HG02798 (cell line): Measurements from ENCODE around the gene RIPOR3.
"Not testable (repeated sequence)": the region's sequence is repeated elsewhere in the genome, so short reads cannot be mapped to it uniquely, and the experiment has no call there.

ENCODE experiments used
- ATAC-seq: cut with Tn5 transposase; IDR thresholded peaks from one replicate; pipeline ENCODE4 v1.9.1; 2021; ENCODE audit warnings: mild to moderate bottlenecking; ENCODE audit not compliant: unreplicated experiment, poor library complexity

Gene RIPOR3

DNA sequence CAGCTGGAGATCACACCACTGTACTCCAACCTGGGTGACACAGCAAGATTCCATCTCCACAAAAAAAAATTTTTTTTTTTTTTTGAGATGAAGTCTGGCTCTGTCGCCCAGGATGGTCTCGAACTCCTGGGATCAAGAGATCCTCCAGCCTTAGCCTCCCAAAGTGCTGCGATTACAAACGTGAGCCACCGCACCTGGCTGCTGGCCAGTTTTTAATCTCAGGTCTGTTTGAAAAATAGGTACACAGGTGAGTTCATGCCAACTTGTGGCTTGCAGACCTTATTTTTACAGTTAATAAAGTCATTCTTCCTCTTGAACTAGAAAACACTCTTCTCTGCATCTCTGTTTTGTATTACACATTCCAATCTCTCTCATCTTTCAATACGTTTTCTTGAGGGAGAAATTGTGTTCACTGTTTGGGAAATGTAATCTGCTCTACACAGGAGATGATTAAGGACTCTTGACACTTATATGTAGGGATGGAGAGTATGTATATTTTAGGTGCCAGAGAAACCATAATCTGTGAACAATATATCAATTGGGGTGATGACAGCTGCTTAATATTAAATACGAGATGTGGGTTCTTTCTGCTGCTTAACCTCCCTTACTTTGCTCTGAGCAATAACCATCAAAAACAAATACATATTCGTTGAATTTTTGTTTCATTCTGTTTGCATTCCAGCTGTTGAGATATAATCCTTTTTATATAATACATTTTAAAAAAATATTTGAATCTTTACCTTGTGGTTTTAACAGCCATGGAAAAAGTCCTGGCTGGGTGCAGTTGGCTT lies 17.7 kb upstream of the RIPOR3 start:
- ATAC-seq = no peak

DNA sequence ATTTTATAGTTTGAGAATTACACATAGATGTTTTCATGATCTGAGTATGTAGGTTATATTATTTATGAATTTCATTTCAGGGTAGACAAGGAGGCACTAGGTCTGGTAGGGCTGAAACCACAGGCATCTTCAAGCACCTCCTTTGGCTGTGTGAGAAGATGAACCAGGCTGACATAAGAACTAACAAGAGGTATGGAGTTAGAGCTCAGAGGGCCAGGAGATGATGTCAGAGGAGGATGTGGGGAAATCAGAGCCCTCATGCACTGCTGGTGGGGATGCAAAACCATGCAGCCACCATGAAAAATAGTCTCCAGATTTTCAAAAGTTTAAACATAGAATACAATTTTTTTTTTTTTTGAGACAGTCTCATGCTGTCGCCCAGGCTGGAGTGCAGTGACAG lies 13.6 kb upstream of the RIPOR3 start:
- no peak for ATAC-seq

DNA sequence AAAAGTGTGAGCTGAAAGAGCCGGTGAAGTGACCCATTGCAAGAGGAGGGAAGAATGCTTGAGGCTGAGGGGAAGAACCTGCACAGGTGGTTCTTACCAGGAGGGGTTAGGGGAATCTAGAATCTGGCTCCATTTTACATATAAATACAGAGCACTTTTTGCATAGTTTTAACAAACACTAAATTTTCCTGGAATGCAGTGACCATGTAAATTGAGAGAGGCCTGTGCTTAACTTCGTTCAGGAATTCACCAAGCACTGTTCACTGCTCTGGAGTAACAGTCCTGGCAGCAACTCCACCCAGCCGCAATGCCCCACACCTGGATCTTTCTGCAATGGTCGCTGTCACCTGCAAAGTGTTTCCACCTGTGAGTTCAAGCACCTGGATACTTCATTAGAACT lies 13.2 kb upstream of the RIPOR3 start:
- ATAC-seq = no peak

DNA sequence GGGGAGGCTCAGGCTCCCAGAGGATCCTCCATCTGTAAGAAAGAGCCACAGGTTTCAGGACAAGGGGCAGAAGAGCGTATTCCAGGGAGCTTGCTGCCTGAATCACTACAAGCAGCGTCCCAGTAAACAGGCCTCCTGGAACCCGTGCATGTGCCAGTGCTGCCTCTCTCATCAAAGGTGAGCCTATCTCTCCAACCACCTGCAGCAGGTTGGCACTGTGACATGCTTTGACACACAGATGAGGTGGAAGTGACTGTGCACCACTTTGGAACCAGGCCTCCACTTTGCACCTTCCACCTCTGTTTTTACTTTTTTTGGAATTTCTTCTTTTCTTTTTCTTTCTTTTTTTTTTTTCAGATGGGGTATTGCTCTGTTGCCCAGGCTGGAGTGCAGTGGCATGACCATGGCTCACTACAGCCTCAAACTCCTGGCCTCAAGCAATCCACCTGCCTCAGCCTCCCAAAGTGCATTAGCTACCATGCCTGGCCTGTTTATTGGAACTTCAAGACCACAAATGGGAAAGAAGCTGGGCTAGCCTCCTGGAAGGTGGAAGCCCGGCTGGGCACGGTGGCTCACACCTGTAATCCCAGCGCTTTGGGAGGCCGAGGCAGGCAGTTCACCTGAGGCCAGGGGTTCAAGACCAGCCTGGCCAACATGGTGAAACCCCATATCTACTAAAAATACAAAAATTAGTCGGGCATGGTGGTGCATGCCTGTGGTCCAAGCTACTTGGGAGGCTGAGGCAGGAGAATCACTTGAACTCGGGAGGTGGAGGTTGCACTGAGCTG lies 12.5 kb upstream of the RIPOR3 start:
- not testable (repeated sequence) for ATAC-seq

DNA sequence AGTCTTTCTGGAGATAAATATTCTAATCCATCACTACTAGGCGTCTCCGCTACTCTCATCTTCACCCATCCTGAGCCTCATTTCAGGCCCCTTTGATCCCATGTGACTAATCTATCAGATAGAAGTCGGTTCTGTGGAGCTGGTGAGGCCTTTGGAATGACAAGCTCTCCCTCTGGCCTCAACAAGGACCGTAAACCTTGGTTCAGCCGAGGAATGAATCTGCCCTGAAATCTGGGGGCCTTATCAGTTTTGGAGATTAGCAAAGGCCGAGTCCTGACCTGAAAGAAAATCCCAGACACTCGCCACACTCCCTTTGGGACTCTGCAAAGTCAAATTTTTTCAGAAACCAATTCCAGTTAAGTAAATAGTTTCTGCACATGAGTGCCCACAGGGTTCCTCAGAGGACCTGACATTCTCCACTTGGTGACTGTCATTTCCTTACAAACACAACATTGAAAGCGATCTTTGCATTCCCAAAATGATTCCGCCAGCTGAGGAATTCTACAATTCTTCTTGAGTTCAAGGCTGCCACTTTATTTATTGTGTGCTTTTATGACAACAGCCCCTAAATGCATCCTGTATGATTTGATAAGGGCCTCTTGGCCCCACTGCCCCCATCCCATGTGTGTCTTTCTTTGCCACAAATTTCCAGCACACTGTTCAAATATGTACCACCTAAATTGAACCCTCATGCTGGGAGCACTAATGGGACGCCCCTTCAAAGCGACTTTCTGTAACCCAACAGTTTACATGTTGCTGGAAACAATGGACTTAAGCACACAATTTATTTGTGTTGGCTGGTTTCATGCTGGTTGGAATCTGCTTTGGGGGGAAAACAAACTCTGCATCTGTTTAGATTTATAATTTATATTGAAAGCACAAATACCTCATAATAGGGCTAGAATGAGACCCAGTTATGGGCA lies 10.0 kb upstream of the RIPOR3 start:
- no peak for ATAC-seq

DNA sequence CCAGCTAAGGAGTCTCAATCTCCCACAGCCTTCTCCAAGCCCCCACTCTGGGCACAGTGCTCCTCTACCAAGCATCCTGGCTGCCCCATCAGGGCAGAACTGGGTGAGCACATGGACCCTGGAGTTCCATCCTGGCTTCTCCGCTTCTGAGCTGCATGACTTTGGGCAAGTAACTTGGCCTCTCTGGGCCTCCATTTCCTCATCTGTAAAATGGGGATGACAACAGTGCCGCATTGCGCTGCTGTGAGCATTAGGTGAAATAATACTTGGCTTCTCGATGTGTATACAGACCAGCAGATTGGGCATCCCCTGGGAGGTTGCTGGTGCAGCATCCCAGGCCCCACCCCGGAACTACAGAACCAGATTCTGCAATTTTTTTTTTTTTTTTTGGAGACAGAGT lies 8.3 kb upstream of the RIPOR3 start:
- ATAC-seq = no peak

DNA sequence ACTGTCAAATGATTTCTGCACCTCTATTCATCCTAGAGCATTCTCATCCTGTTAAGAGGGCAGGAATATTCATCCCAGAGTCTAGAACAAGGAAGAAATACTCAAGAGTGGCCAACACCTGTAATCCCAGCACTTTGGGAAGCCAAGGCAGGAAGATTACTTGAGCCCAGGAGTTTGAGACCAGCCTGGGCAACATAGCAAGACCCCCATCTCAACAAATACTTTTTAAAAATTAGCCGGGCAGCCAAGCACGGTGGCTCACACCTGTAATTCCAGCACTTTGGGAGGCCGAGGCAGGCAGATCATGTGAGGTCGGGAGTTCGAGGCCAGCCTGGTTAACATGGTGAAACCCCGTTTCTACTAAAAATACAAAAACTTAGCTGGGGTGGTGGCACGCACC lies 6.9 kb upstream of the RIPOR3 start:
- ATAC-seq = not testable (repeated sequence)

DNA sequence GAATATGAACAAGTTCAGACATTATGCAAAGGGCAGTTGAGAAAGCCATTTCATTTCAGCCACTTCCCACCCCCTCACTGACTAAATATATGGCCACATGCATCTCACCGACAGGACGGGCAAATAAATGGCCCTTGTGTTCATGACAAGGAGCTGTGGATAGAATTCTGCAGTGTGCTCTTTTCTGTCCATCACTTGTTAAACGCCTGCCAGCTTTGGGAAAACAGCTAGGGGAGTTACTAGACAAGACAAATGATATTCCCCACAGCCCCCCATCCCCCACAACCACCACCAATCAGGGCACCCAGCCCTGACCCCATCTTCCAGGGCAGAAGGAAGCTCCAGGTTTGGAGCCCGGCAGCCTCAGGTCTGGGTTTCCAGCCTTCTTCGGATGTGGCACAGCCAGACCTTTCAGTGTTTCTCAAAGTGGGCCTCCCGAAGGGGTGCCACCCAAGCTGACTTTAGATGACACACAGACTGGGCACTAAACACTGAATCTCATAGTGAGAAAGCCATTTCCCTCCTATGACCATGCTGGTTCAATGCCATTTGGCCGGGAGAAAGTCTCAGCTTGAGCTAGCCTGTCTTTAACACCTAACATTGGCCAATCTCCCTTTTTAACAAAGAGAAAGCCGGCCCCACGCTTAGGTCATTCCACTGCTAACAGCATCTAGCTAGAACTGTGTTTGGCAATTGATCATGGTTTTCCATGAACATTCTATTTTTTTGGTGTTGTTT lies 4.0 kb upstream of the RIPOR3 start:
- ATAC-seq = no peak

DNA sequence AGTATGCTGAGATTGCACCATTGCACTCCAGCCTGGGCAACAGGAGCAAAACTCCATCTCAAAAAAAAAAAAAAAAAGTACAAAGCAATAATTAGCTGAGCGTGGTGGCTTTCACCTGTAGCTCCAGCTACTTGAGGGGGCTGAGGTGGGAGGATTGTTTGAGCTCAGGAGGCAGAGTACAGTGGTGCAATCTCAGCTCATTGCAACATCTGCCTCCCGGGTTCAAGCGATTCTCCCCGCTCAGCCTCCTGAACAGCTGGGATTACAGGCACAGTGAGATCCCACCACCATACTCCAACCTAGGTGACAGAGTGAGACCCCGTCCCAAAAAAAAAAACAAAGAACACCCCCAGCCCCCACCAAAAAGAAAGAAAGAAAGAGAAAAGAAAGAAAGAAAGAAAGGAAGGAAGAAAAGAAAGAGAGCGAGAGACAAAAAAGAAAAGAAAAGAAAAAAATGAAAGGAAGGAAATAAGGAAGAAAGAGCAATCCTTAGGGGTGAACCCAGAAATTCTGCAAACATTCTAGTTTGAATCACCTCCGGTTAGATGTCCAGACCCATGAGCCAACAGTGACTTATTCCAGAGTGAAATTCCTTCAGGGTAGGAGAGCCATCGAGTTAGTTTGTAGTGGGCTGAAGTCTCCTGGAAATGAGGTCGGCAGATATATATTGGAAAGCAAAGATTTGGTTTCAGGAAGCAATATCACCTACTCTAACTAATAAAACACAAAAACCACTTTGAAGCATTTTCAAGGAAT lies 3.2 kb upstream of the RIPOR3 start:
- ATAC-seq = no peak

DNA sequence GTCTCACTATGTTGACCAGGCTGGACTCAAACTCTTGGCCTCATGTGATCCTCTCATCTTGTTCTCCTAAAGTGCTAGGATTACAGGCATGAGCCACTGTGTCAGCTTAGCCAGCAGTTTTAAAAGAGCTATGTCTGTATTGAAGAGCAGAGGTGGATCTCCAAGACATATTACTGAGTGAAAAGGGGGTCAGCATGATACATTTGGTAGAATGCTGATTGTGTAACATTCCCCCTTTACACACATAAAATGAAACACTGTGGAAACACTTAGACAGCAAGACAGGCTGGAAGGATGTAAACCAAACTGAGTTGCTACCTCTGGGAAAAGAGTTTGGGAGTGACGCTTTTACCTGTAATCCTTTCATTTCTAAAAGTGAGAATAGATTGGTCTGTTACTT lies 1.7 kb upstream of the RIPOR3 start:
- no peak for ATAC-seq

DNA sequence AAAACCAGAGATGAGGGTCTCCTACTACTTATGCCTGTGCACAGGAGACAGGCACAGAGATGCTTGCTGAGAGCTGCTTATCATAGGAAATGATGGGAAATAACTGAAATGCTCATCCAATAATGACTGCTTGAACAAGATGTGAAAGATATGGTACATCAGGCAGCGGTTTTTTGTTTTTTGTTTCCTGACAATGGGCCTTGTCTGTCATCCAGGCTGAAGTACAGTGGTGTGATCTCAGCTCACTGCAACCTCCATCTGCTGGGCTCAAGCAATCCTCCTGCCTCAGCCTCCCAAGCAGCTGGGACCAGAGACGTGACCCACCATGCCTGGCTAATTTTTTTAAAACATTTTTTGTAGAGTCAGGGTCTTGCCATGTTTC lies 1.2 kb upstream of the RIPOR3 start:
- ATAC-seq = no peak

DNA sequence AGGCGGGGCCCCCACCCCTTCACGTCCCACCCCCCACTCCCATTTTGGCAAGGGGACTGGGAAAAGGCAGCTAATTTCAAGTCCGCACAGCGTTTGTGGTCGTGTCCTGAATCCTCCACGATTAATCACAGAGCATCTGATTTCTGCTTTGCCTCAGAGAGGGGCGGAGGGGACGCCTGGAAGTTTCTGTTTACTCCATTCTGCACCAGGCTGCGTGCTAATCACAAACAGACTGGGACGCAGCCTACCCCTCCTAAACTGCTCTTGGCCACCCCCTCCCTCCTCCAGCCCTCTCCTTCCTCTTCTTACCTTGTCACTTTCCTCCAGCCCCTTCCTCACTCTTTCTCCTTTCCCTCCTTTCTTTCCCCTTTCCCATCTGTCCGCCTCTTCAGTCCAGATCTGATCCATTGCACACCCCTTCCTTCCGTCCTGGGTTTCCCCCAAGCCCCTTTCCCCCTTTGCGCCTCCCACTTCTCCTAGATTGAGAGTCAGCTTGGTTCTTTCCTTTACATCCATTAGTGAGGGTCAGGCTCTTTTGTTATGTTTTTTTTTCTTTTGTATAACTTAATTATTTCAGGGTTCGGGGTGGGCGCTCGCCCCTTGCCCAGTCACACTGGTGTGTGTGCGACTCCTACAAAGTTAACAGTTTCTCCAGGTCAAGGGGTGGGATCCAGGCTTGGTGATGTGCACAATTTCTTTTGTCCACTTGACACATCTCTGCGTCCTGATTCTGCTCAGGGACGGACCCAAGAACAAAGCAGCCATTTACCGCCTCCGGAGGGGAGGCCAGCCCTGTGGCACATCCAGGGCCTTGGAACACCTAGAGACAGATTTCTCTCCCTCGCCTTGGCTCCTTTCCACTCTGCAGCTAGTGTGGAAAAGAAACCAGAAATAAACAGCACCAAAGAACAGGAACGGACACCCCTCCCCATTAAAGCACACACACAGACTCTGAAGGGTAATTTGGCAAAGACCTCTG lies 520 bp upstream of the RIPOR3 start:
- no peak for ATAC-seq

DNA sequence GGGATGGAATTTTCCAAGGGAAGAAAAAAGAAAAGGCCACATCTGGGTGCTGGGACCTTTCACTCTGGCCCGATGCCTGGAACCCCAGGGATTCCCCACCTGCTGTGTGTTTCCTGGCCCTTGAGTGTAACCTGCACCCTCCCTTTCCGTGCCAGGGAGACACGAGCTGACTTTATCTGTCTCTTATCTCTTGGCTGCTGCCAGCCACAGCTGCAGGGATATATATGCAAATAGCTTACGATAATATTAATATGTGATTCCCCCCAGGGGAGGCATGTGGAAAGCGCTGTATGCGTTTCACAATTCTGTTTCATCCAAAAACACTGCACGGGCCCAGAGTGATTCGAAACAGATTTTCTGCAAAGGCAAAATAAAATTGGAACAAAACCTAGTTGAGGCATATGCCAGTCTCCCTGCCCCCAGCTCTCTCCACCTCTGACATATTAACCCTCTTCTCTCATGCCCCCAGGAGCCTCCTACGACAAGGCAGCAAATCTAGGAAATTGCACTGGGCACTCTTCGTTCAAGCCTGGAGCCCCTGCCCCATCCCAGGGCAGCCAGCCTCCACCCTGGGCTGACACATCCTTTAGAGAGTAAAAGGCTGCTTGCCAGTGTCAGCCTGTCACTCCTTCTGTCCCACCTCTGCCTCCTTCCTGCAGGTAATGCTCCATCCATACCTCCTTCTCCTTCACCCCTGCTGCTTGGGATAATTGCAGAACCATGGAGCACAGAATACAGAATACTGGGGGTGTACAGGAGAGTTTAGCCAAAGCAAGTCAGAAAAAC lies 1.3 kb downstream of the RIPOR3 start:
- no peak for ATAC-seq

DNA sequence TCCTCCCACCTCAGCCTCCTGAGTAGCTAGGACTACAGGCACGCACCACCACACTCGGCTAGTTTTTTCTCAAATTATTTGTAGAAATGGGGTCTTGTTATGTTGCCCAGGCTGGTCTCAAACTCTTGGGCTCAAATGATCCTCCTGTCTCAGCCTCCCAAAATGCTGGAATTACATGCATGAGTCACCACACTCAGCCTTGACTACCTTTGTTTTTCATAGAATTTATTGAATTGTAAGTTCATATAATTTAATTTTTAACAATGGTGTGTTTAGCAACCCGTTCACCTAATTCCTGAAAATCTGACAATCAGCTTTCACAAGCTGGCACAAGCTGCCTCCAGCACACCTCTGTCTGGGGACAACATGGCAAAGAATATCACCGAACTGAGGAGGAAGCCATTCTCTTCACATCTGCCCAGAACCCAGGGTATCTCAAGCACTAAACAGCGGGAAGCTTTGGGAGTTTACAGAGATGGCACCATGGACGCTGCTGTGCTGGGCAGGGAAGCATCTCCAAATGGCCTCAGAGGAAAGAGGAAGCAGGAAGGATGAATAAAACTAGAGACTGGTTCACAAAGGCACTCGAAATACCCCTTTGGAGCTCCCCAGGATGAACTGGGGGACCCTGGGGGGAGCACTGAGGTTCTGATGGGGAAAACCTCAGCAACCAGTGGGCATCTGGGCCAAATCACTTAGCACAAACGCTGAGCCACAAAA lies 2.9 kb downstream of the RIPOR3 start:
- ATAC-seq = no peak

DNA sequence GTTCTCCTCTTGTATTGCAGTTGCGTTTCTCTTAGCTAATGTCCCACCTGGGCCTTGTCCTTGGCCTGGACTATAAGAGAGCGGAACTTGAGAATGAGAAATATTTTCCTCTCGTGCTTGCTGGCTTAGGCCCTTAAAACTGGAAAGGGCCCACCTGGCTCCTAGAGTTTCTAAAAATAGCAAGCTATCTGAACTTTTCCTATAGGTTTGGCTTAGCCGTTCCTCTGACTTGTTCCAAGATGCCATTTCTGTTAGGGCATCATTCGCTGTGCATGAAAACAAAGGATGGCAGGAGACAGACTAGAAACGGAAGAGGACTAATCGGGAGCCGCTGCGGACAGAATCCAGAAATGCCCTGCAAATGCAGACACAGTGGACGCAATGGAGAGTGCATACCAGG lies 4.5 kb downstream of the RIPOR3 start:
- no peak for ATAC-seq

DNA sequence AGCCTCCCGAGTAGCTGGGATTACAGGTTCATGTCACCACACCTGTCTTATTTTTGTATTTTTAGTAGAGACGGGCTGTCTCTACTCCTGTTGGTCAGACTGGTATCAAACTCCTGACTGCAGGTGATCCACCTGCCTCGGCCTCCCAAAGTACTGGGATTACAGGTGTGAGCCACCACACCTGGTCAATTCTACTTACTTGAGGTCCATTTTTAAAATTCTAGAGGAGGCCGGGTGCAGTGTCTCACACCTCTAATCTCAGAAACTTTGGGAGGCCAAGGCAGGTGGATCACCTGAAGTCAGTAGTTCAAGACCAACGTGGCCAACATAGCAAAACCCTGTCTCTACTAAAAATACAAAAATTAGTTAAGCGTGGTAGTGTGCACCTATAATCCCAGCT lies 7.8 kb downstream of the RIPOR3 start:
- no peak for ATAC-seq

DNA sequence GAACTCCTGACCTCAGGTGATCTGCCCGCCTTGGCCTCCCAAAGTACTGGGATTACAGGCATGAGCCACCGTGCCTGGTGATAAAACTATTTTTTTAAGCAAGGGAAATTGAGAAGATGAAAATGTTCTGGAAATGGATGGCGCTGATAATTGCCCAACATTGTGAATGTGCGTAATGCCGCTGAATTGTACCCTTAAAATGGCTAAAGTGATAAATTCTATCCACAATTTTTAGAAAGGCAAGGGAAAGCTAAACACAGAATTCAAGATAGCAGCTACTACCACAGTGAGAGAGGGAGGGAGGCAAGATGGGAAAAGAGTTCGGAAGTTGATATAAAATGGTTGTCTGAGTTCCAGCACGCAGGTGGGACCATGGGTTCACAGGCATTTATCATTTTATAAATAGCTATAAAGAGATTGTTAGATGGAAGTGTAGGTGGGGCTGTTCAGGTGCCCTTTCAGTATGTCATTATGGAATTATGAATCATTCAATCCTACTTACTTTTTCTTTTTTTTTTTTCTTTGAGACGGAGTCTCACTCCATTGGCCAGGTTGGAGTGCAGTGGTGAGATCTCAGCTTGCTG lies 8.3 kb downstream of the RIPOR3 start:
- no peak for ATAC-seq
